ENCODE results near the gene SENP5. TPM values are rescaled to one million over a fixed set of nuclear protein-coding genes. Genes with fewer than 3 reads are reported as not detected.
"Not testable (repeated sequence)": the region's sequence is repeated elsewhere in the genome, so short reads cannot be mapped to it uniquely, and the experiment has no call there.

The SENP5 gene, protein sequence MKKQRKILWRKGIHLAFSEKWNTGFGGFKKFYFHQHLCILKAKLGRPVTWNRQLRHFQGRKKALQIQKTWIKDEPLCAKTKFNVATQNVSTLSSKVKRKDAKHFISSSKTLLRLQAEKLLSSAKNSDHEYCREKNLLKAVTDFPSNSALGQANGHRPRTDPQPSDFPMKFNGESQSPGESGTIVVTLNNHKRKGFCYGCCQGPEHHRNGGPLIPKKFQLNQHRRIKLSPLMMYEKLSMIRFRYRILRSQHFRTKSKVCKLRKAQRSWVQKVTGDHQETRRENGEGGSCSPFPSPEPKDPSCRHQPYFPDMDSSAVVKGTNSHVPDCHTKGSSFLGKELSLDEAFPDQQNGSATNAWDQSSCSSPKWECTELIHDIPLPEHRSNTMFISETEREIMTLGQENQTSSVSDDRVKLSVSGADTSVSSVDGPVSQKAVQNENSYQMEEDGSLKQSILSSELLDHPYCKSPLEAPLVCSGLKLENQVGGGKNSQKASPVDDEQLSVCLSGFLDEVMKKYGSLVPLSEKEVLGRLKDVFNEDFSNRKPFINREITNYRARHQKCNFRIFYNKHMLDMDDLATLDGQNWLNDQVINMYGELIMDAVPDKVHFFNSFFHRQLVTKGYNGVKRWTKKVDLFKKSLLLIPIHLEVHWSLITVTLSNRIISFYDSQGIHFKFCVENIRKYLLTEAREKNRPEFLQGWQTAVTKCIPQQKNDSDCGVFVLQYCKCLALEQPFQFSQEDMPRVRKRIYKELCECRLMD
- total RNA-seq (30.5 and 34.1 TPM in 2 replicates), polyA plus RNA-seq (8.1 and 11.1 TPM in 2 replicates)

DNA sequence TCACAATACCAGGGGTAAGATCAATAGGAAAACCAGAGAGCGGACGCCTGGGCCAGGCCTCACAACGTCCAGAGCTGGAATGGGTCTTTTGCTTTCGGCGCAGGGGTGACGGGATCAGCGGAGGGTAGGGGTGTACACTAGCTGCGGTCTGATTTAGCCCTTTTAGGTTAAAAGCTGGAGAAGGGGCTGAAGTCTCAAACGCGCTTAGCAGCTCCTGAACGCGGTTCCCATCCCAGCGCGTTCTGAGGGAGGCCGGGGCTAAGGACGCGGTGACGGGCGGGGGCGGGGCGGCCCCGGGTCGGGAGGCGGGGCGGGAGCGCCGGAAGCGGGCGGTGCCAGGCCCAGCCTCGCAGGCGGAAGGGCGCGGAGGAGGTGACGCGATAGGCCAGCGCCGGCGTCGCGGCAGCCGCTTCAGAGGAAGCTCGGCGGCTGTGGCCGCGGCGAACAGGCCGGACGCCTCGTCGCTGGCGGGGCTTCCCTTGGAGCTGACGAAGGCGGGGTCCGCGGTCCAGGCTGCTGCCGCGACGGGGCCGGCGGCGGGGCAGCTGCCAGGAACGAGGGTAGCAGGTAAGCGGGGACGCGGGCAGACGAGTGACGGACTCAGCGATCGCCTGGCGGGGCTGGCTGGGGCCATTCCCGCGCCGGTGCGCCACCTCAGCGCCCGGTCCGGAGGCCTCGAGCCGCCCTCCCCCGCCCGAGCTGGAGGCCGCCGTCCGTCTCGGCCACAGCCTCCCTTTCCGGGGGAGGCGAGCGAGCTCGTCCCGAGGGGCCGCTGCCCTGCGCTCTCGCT lies at the start of gene SENP5:
SENP5 (plus strand) TSS at position 414 of the 790 bp plus-strand sequence. CDS start 17,262 bp downstream, outside the sequence.
- H3K9me3 ChIP-seq (ENCODE audit: low read depth), result no peaks in the 10 kb centered on the region
- H3K4me3 ChIP-seq, result peak within 1 kb of the TSS; percentile 96
- DNase-seq (ENCODE audit: low read depth in 1 of 2, low spot score in 1 of 2), result peak; percentile 95 to 96
- TF ChIP-seq, protein P1, sequence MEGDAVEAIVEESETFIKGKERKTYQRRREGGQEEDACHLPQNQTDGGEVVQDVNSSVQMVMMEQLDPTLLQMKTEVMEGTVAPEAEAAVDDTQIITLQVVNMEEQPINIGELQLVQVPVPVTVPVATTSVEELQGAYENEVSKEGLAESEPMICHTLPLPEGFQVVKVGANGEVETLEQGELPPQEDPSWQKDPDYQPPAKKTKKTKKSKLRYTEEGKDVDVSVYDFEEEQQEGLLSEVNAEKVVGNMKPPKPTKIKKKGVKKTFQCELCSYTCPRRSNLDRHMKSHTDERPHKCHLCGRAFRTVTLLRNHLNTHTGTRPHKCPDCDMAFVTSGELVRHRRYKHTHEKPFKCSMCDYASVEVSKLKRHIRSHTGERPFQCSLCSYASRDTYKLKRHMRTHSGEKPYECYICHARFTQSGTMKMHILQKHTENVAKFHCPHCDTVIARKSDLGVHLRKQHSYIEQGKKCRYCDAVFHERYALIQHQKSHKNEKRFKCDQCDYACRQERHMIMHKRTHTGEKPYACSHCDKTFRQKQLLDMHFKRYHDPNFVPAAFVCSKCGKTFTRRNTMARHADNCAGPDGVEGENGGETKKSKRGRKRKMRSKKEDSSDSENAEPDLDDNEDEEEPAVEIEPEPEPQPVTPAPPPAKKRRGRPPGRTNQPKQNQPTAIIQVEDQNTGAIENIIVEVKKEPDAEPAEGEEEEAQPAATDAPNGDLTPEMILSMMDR (IDR thresholded peaks at IDR 0.05; ENCODE audit: low read depth, low read length), result no peak
- peak within 1 kb of the TSS; percentile 95 for H3K27ac ChIP-seq
- H3K27me3 ChIP-seq, result no peaks in the 10 kb centered on the region
- H3K36me3 ChIP-seq, result no peaks in the 10 kb centered on the region
- peaks cover 4% of the 10 kb centered on the region for H3K4me1 ChIP-seq (ENCODE audit: low read depth)

DNA sequence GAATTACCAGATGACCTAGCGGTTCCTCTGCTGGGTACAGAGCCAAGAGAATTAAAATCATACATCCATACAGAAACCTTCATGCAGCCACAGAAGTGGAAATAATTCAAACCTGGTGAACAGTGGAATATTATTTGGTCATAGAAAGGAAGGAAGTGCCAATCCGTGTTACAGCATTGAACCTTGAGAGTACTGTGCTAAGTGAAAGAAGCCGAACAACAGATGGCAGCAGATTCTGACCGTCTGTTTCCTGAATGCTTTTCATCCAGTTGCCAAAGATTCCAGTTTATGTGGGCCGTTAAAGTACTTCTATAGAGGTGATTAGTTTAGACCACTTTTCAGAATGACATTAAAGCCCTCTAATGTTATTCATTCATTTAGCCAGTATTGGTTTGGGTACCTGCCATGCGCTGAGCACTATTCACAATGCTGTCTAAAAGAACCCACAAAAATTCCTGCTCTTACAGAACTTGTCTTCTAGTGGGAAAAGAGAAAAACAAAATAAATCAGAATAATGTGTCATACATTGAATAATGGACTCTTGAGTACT lies 45.8 kb upstream of the SENP5 start:
- Histone ChIP-seq H3K9me3 (ENCODE audit: low read depth) (no peaks in the 10 kb centered on the region), H3K4me1 (ENCODE audit: low read depth) (no peaks in the 10 kb centered on the region), H3K4me3 (no peak overlapping the region), H3K27me3 (no peaks in the 10 kb centered on the region), H3K36me3 (peaks cover 54% of the 10 kb centered on the region), H3K27ac (no peak overlapping the region)
- no peak for DNase-seq (ENCODE audit: low read depth in 1 of 2, low spot score in 1 of 2)
- TF ChIP-seq, protein P1 (IDR thresholded peaks at IDR 0.05; ENCODE audit: low read depth, low read length), result no peak

DNA sequence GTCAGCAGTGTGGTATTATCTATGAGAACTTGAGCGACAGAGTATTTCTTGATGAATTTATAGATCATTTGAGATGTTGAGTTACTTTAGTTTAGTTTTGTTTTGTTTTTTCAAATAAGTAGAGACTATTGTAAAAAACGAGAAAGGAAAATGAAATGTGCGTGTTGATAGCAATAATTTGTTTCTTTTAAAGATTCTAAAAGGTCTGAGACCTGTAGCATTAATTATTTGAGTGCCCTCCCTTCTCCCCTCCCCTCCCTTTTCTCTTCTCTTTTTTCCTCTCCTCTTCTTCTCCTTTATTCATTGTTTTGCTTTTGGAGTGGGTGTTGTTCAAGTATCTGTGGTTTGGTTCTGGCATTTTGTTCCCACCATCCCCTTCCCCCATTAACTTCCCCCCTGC lies 38.1 kb upstream of the SENP5 start:
- H3K36me3 ChIP-seq, result peaks cover 27% of the 10 kb centered on the region
- not testable (repeated sequence) for H3K4me3 ChIP-seq; H3K27ac ChIP-seq; H3K9me3 ChIP-seq (ENCODE audit: low read depth); DNase-seq (ENCODE audit: low read depth in 1 of 2, low spot score in 1 of 2); H3K4me1 ChIP-seq (ENCODE audit: low read depth); H3K27me3 ChIP-seq

DNA sequence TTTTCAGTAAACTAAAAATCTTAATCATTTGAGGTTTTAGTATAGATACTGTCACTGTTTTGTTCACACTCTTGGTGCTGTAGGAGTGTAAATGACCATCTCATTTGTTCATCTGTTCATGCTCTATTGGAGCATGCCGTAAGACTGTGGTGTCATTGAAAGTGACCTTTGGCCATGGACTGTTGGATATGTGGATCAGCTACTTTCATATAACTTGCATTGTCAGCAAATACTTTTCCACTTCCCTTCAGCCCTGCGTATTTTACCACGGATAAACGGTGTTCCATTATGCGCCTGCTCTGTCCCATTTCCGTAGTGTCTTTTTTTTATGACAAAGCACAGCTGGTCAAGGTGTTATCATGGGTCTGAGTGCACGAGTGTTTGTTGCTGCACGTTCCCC lies 32.6 kb upstream of the SENP5 start:
- Histone ChIP-seq H3K9me3 (ENCODE audit: low read depth) (no peaks in the 10 kb centered on the region), H3K4me1 (ENCODE audit: low read depth) (no peaks in the 10 kb centered on the region), H3K36me3 (peaks cover 19% of the 10 kb centered on the region), H3K27me3 (no peaks in the 10 kb centered on the region), H3K4me3 (no peak overlapping the region), H3K27ac (no peak overlapping the region)
- TF ChIP-seq, protein P1 (IDR thresholded peaks at IDR 0.05; ENCODE audit: low read depth, low read length), result no peak
- DNase-seq (ENCODE audit: low read depth in 1 of 2, low spot score in 1 of 2), result peak in 1 of 2 donors; percentile 3

DNA sequence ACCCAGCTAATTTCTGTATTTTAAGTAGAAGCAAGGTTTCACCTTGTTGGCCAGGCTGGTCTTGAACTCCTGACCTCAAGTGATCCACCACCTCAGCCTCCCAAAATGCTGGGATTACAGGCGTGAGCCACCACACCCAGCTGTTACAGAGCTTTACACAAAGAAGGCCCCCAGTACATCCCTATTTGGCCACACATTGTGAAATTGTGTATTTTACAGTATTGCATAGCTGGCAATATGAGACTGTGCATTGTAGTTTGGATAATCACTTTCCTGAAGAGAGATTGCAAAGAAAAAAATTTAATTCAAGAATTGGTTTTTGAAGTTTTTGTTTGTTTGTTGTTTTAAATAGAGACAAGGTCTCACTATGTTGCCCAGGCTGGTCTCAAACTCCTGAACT lies 31.1 kb upstream of the SENP5 start:
- not testable (repeated sequence) for DNase-seq (ENCODE audit: low read depth in 1 of 2, low spot score in 1 of 2); H3K36me3 ChIP-seq; H3K9me3 ChIP-seq (ENCODE audit: low read depth); H3K4me3 ChIP-seq; H3K4me1 ChIP-seq (ENCODE audit: low read depth); H3K27ac ChIP-seq; H3K27me3 ChIP-seq

DNA sequence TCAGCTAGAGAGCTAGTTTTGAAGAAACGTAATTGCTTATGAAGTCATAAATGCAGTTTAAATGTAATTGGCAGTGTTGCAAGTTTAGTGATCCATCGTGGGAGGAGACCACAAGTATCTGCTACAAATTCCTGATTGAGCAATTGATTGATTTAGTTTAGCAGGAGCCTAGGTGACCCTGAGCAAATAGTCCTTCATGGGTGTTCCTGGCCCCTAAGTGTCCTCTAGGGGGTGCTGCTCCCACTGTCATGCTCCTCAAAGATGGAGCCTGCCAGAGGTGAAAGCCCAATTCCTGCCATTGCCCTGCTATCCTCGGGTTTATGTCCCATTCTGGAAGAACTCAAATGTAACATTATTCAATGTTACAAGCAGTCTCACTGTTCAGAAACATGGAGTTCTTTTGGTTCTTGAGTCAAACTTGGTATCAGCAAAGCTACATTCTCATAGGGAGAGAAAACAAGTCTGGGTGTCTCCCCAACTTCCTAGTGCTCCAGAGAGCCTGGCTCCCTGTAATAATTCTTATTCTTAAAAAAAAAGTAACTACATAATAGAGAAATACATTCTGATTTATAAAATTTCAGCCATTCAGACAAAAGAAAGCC lies 29.8 kb upstream of the SENP5 start:
- TF ChIP-seq, protein P1 (IDR thresholded peaks at IDR 0.05; ENCODE audit: low read depth, low read length), result peak; percentile 74
- no peaks in the 10 kb centered on the region for H3K27me3 ChIP-seq
- H3K4me1 ChIP-seq (ENCODE audit: low read depth), result no peaks in the 10 kb centered on the region
- no peak overlapping the region for H3K27ac ChIP-seq
- H3K9me3 ChIP-seq (ENCODE audit: low read depth), result no peaks in the 10 kb centered on the region
- no peak overlapping the region for H3K4me3 ChIP-seq
- DNase-seq (ENCODE audit: low read depth in 1 of 2, low spot score in 1 of 2), result peak; percentile 71 to 74
- H3K36me3 ChIP-seq, result no peaks in the 10 kb centered on the region

DNA sequence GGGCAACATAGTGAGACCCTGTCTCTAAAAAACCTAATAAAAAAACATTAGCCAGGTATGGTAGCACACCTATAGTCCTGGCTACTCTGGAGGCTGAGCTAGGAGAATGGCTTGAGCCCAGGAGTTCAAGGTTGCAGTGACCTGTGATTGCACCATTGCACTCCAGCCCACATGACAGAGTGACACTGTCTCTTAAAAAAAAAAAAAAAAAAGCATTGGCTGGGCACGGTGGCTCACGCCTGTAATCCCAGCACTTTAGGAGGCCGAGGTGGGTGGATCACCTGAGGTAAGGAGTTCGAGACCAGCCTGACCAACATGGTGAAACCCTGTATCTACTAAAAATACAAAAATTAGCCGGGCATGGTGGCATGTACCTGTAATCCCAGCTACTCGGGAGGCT lies 28.4 kb upstream of the SENP5 start:
- H3K27me3 ChIP-seq; H3K4me1 ChIP-seq (ENCODE audit: low read depth); H3K36me3 ChIP-seq; H3K27ac ChIP-seq; H3K4me3 ChIP-seq; DNase-seq (ENCODE audit: low read depth in 1 of 2, low spot score in 1 of 2); H3K9me3 ChIP-seq (ENCODE audit: low read depth): not testable (repeated sequence)
